M059J (cell line): ENCODE data around the gene FBXO8. TPM values are rescaled to one million over a fixed set of nuclear protein-coding genes. Genes with fewer than 3 reads are reported as not detected.

Experiments
- DNase-seq: peaks from one replicate; pipeline ENCODE4 v3.0.0-alpha.2; 2012; ENCODE audit warnings: low read depth
- total RNA-seq: library from RNA; depleted of rRNA; stranded (reverse); fragments of >200 nt; shearing (Covaris generic); gene quantifications from 2 replicates; pipeline ENCODE4 v1.2.3, GENCODE V29; 2014; rRNA removed

FBXO8 gene
- total RNA-seq, 1 experiment from 2014 or later = 29.0 TPM

- DNase-seq = no peak
These were observed 73.1 kb downstream of the FBXO8 start for GRCh38 chr4:174210354-174210753.

- no peak for DNase-seq
These were observed 74.1 kb downstream of the FBXO8 start for GRCh38 chr4:174209341-174209740.

GRCh38 chr4:174207367-174207766, 76.1 kb downstream of the FBXO8 start:
- no peak for DNase-seq

DNA sequence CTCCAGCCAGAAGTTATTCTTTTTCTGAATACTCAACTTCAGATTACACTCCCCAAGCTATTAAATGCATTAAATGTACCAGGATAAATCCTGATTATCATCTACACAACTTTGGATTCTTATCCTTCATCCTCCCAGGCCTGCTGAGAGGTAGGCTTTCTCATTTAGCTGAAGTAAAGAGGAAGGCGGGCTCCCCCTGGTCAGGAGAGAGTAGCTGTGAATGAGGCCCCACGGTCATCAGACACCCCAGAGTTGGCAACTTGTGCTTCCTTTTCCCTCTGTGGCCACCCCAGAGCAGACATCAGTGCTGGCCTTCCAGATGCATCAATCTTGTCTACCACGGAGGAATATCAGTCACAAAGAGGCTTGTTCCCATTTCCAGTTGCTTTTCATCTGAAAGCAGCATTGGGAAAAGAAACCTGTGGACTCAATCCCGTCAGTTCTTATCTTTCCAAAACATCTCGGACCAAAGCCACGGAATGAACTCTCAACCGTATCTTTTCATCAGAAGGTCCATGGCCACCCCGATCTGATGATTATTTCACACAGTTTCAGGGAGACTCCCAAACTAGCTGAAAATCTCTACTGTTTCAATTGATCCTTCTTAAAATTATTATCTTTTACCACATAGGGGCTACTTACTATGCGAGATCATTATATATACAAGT, 79.2 kb downstream of the FBXO8 start:
- DNase-seq = no peak

GRCh38 chr4:174201871-174202270, 81.6 kb downstream of the FBXO8 start:
- no peak for DNase-seq

DNA sequence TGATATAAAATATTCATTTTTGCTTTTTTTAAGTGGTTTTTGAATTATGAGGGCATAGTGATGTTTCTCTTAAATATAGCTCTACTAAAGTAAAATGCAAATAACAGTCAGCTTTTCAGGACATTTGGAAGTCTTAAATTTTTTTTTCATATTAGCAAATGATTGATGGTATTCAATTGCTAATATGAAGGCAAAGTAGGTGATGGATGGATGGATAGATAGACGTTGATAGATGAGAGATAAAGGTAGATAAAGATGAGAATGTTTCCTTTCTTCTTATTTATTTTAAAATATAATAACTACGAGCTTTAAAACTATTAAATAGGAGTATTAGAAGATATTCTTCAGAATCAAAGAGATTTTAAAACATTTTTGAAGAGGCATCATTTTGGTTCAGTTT, 83.7 kb downstream of the FBXO8 start:
- no peak for DNase-seq

GRCh38 chr4:174198828-174199227, 84.6 kb downstream of the FBXO8 start:
- peak; percentile 84 for DNase-seq

DNA sequence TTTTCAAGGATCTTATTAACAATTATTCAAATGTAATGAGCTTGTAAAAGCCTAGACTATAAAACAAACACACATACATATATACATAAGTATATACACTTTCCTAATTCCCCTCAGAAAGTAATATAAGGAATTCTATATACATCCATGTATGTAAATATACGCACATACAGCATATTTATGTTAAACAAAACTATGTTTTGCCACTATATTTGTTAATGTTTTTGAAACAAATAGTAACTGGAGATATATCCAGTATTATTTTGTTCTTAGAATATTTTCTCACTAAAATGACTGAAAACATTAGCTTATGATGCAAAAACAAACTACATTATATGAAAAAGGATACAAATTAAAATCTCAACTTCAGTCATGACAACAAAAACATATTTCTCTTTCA, 85.1 kb downstream of the FBXO8 start:
- no peak for DNase-seq

DNA sequence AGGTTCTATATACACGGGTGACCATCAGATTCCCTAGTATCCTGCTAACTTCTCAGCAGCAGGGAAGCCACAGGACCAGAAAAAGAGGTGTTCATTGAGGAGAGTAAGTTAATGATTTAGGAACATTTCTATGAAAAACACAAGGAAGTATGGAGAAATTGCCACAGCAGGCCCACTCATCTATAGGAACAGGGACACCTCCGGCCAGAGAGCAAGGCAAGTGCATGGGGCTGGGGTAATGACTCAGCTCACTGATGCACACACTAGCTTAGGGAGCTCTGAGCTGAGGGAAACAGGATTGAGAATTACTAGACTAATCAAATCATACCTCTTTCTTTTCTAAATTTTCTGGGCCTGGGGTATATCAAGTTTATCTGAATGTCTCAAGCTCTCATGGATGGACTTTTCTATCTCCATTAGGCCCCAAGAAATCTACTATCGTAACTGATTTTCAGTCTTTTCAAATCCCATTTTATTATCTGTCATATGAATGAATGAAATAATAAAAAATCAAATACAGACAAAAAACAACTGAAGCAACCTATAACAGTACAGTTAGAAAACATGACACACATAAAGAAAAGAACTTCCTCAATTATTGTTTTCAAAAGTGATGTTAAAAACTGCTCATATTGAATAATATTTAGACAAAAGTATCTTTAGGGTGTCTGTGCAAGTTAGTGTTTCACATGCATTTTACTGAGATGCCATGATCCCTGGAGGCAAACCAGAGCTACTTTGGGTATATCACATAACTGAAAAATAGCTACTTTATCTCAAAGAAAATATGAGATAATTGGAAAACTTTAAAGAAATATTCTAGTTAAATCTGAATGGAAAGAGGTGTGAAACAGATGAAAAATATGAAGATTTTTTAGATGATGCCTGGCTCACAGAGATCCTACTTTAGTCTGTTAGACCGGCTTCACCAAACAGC, 89.8 kb downstream of the FBXO8 start:
- no peak for DNase-seq

DNA sequence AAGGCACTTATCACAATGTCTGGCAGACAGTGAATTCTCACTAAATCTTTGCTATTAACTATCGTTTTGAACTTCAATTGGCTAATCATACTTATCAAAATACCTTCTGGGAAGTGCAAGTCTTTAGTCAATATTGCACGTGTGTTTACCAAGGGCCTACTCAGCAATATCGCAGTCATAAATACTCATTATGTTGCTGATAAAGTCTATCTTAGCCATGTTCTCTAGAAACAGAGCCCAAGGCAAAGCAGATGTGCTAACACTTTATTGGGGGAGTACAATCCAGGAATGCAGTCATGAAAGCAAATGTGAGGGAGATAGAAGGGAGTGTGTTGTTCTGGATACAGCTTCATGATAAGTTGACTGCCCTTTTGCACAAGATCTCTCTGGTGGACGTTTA, 90.5 kb downstream of the FBXO8 start:
- DNase-seq = no peak

- no peak for DNase-seq
These were observed 92.5 kb downstream of the FBXO8 start for GRCh38 chr4:174190832-174191500.

- DNase-seq = peak; percentile 6
These were observed 94.0 kb downstream of the FBXO8 start for GRCh38 chr4:174189392-174190015.

Other genes starting within 250 kb of the FBXO8 start
- 9.7 and 10.0 TPM in 2 replicates for gene CEP44, start 244 bp upstream of the FBXO8 start, total RNA-seq
- 2.6 and 3.7 TPM in 2 replicates for gene HPGD, start 238.8 kb upstream of the FBXO8 start, total RNA-seq